A549 (cell line): ENCODE results near the gene PEX7. TPM values are rescaled to one million over a fixed set of nuclear protein-coding genes. Genes with fewer than 3 reads are reported as not detected.

Source experiments
- ATAC-seq, 2 experiments: fragments of 200-7000 bp in 1 of 2; fragments of >200 bp in 1 of 2; cut with Nextera tagmentation in 1 of 2; cut with Tn5 transposase in 1 of 2; 3 replicates each; pipeline versions ENCODE4 v1.8.0 to v1.9.1; 2018 to 2020; ENCODE audit warnings: mild to moderate bottlenecking in 1 of 2, moderate library complexity in 1 of 2
- CTCF ChIA-PET: fragments of 300-600 bp; sonication (Branson Sonifier 250); formaldehyde crosslinking; extraction: SDS; loops from one replicate; lab custom pipeline; 2021; ENCODE audit warnings: antibody characterized with exemption, inconsistent platforms; lab: Yijun Ruan, JAX
- POLR2A ChIA-PET: fragments of 350-600 bp; formaldehyde crosslinking; extraction: SDS; loops from one replicate; lab custom pipeline; 2021; ENCODE audit warnings: antibody characterized with exemption, inconsistent platforms; lab: Yijun Ruan, JAX
- DNase-seq, 2 experiments: peaks; one replicate each; pipeline versions ENCODE4 v3.0.0 to v3.0.0-alpha.2; 2011 to 2016; ENCODE audit warnings: low read depth in 1 of 2, low spot score in 1 of 2
- FAIRE-seq: peaks from 2 replicates; lab custom pipeline; 2011; peaks lifted over from hg19 to GRCh38; lab: Jason Lieb, UNC
- H3K27ac ChIP-seq, 2 experiments: fragments of >200 bp; sonication (Bioruptor Twin); formaldehyde crosslinking; 3 replicates each; pipeline ENCODE4 v1.5.1; 2016 to 2017
- H3K4me1 ChIP-seq: fragments of >200 bp; sonication (Bioruptor Twin); formaldehyde crosslinking; 3 replicates; pipeline ENCODE4 v1.6.1; 2016
- H3K4me2 ChIP-seq: fragments of >200 bp; sonication (Bioruptor Twin); formaldehyde crosslinking; 3 replicates; pipeline ENCODE4 v1.6.1; 2016
- H3K4me3 ChIP-seq: fragments of >200 bp; sonication (Bioruptor Twin); formaldehyde crosslinking; 3 replicates; pipeline ENCODE4 v1.5.1; 2016
- H3K9me3 ChIP-seq: fragments of >200 bp; sonication (Bioruptor Twin); formaldehyde crosslinking; 3 replicates; pipeline ENCODE4 v1.6.1; 2016
- CHD2 ChIP-seq: fragments of 150-350 bp; IDR thresholded peaks from 2 replicates; pipeline ENCODE4 v1.6.1; 2014; ENCODE audit warnings: low read length; ENCODE audit not compliant: partially characterized antibody
- EHF ChIP-seq: fragments of 250-450 bp; sonication (Bioruptor Pico); IDR thresholded peaks from 2 replicates; pipeline ENCODE4 v1.5.0; 2020; ENCODE audit warnings: mild to moderate bottlenecking
- FOSB ChIP-seq: fragments of 250-450 bp; sonication (Bioruptor Pico); IDR thresholded peaks from 2 replicates; pipeline ENCODE4 v1.5.0; 2020; ENCODE audit warnings: mild to moderate bottlenecking, moderate library complexity
- FOSL2 ChIP-seq, 2 experiments: fragments of 450-650 bp in 1 of 2; fragments of >200 bp in 1 of 2; sonication (Bioruptor Twin) in 1 of 2; formaldehyde crosslinking; IDR thresholded peaks; 2 replicates each; pipeline versions ENCODE4 v1.5.0 to v1.6.1; 2016 to 2020; ENCODE audit warnings: mild to moderate bottlenecking in 1 of 2, moderate library complexity in 1 of 2
- HES2 ChIP-seq: fragments of >200 bp; sonication (Bioruptor Twin); formaldehyde crosslinking; IDR thresholded peaks from 2 replicates; pipeline ENCODE4 v1.6.1; 2016
- HEYL ChIP-seq: fragments of 250-450 bp; sonication (Bioruptor Pico); IDR thresholded peaks from 2 replicates; pipeline ENCODE4 v1.8.0; 2021; ENCODE audit warnings: mild to moderate bottlenecking, moderate library complexity
- HMGXB4 ChIP-seq: fragments of 250-450 bp; sonication (Bioruptor Pico); IDR thresholded peaks from 2 replicates; pipeline ENCODE4 v1.5.0; 2021; ENCODE audit warnings: mild to moderate bottlenecking, moderate library complexity, borderline replicate concordance
- HOXA7 ChIP-seq: fragments of 250-450 bp; sonication (Bioruptor Pico); IDR thresholded peaks from 2 replicates; pipeline ENCODE4 v1.5.0; 2020; ENCODE audit warnings: mild to moderate bottlenecking, moderate library complexity
- KDM1A ChIP-seq: fragments of 200-600 bp; sonication (generic); IDR thresholded peaks from 2 replicates; pipeline ENCODE4 v1.6.1; 2016; ENCODE audit warnings: low read depth, mild to moderate bottlenecking
- NFE2L2 ChIP-seq: fragments of 150-350 bp; conservative IDR thresholded peaks from 2 replicates; pipeline ENCODE4 v1.6.1; 2014; ENCODE audit warnings: low read length
- NPAS2 ChIP-seq: fragments of 250-450 bp; sonication (Bioruptor Pico); IDR thresholded peaks from 2 replicates; pipeline ENCODE4 v1.8.0; 2022; ENCODE audit warnings: mild to moderate bottlenecking, moderate library complexity, borderline replicate concordance
- PHF8 ChIP-seq: fragments of 200-600 bp; sonication (generic); IDR thresholded peaks from 2 replicates; pipeline ENCODE4 v1.6.1; 2016; ENCODE audit warnings: low read depth, mild to moderate bottlenecking, antibody characterized with exemption, moderate library complexity, borderline replicate concordance
- POLR2AphosphoS2 ChIP-seq: conservative IDR thresholded peaks from 2 replicates; pipeline ENCODE4 v1.6.1; 2012; ENCODE audit warnings: low read length, improper control_type of control experiment, inconsistent platforms
- RAD21 ChIP-seq, 2 experiments: fragments of >200 bp in 1 of 2; sonication (Bioruptor Twin) in 1 of 2; formaldehyde crosslinking in 1 of 2; IDR thresholded peaks in 1 of 2; conservative IDR thresholded peaks in 1 of 2; 2 replicates in 1 of 2; 3 replicates in 1 of 2; pipeline ENCODE4 v1.6.1; 2012 to 2018; ENCODE audit warnings: inconsistent platforms in 1 of 2
- RCOR1 ChIP-seq: fragments of 150-350 bp; IDR thresholded peaks from 2 replicates; pipeline ENCODE4 v1.6.1; 2014; ENCODE audit warnings: antibody characterized with exemption, low read length, low read depth
- REST ChIP-seq: fragments of 200-600 bp; sonication (generic); IDR thresholded peaks from 2 replicates; pipeline ENCODE4 v1.6.1; 2016; ENCODE audit warnings: antibody characterized with exemption, mild to moderate bottlenecking, moderate library complexity
- SREBF2 ChIP-seq: fragments of 450-650 bp; IDR thresholded peaks from 2 replicates; pipeline ENCODE4 v1.6.1; 2014; ENCODE audit warnings: mild to moderate bottlenecking, moderate library complexity
- TFCP2L1 ChIP-seq: fragments of 250-450 bp; sonication (Bioruptor Pico); IDR thresholded peaks from 2 replicates; pipeline ENCODE4 v1.5.0; 2021; ENCODE audit warnings: mild to moderate bottlenecking
- TP53 ChIP-seq: fragments of 250-450 bp; sonication (Bioruptor Pico); IDR thresholded peaks from 2 replicates; pipeline ENCODE4 v1.5.0; 2021; ENCODE audit warnings: mild to moderate bottlenecking, moderate library complexity
- ZFP36 ChIP-seq: fragments of 450-650 bp; IDR thresholded peaks from 2 replicates; pipeline ENCODE4 v1.6.1; 2014; ENCODE audit warnings: borderline replicate concordance; ENCODE audit not compliant: partially characterized antibody
- ZNF302 ChIP-seq: fragments of 250-450 bp; sonication (Bioruptor Pico); IDR thresholded peaks from 2 replicates; pipeline ENCODE4 v1.9.0; 2021; ENCODE audit warnings: inconsistent platforms, mild to moderate bottlenecking, moderate library complexity
- ZSCAN20 ChIP-seq: fragments of 250-450 bp; sonication (Bioruptor Pico); IDR thresholded peaks from 2 replicates; pipeline ENCODE4 v1.8.0; 2022; ENCODE audit warnings: mild to moderate bottlenecking, moderate library complexity
- WGBS: methylation state at CpG from one replicate; pipeline ENCODE4 v1.1.6; 2017; ENCODE audit errors: missing lambda C conversion rate; 5-methylcytosine and 5-hydroxymethylcytosine counted together
- polyA plus RNA-seq, 4 experiments: library from polyadenylated mRNA; depleted of rRNA in 3 of 4; stranded (reverse); fragments of >200 nt; fragmentation: RNase III in 1 of 4; extraction: RNeasy Plus Mini Kit Qiagen cat#74134 plus additional on column Dnase treatment in 1 of 4; gene quantifications; 2 replicates in 3 of 4; 3 replicates in 1 of 4; pipeline ENCODE4 v1.2.3, GENCODE V29; 2011 to 2017
- TF ChIP-seq, protein P1 (sequence below): fragments of 150-350 bp; IDR thresholded peaks from 2 replicates; pipeline ENCODE4 v1.6.1; 2014; ENCODE audit warnings: low read depth, mild to moderate bottlenecking, low read length
- TF ChIP-seq, protein P2 (sequence below): IDR thresholded peaks from 2 replicates; pipeline ENCODE4 v1.6.1; 2012

The PEX7 gene
- polyA plus RNA-seq, 2 of the 4 experiments (the other 2 are of a cell fraction), result 6.9 to 9.6 TPM

DNA sequence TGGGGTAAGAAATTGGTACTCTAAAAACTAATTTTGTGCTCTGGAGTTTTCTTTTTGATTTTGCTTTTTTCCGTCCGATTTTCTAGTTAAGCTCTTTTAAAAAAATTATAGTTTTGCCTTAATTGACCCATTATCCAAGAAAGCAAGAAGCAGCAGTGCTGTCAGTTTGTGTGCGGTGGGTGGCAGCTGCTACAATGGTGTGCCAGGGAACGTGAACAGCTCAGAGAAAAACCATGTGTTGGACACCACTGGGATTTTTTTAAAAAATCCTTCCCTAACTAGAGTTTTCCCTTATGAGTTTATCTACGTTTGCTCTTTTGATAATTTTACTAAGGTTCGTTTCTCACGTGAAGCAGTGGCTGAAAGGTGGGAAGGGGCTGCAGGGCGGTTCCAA, 38.1 kb upstream of the PEX7 start:
- POLR2A ChIA-PET, result no interaction called here
- 89% methylated on average over 8 of the region's 8 CpGs for WGBS
- no peak overlapping the region for H3K27ac ChIP-seq
- TF ChIP-seq TP53 (no peak), NFE2L2 (no peak), FOSB (CRISPR knock-in tag) (no peak), PHF8 (no peak), REST (no peak), ZFP36 (no peak), SREBF2 (no peak), ZNF302 (CRISPR knock-in tag) (no peak), RAD21 (conservative IDR thresholded peaks at IDR 0.05 in 1 of 2, IDR thresholded peaks at IDR 0.05 in 1 of 2) (no peak), TFCP2L1 (CRISPR knock-in tag) (no peak), HMGXB4 (no peak)
- TF ChIP-seq, protein P1, sequence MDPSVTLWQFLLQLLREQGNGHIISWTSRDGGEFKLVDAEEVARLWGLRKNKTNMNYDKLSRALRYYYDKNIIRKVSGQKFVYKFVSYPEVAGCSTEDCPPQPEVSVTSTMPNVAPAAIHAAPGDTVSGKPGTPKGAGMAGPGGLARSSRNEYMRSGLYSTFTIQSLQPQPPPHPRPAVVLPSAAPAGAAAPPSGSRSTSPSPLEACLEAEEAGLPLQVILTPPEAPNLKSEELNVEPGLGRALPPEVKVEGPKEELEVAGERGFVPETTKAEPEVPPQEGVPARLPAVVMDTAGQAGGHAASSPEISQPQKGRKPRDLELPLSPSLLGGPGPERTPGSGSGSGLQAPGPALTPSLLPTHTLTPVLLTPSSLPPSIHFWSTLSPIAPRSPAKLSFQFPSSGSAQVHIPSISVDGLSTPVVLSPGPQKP, result no peak
- no peak for ATAC-seq
- DNase-seq, result no peak
- no peak for FAIRE-seq
- H3K4me2 ChIP-seq, result no peak overlapping the region
- no peak overlapping the region for H3K4me3 ChIP-seq
- H3K4me1 ChIP-seq, result peaks cover 12% of the 10 kb centered on the region; the same call in 2 of the 3 replicates
- CTCF ChIA-PET, result interaction anchor here (2.4 kb wide), 1 partner anchor 8 kb away, joined by 7 read pairs; the partner anchor contains the start of gene MAP3K5
- H3K9me3 ChIP-seq, result no peaks in the 10 kb centered on the region

DNA sequence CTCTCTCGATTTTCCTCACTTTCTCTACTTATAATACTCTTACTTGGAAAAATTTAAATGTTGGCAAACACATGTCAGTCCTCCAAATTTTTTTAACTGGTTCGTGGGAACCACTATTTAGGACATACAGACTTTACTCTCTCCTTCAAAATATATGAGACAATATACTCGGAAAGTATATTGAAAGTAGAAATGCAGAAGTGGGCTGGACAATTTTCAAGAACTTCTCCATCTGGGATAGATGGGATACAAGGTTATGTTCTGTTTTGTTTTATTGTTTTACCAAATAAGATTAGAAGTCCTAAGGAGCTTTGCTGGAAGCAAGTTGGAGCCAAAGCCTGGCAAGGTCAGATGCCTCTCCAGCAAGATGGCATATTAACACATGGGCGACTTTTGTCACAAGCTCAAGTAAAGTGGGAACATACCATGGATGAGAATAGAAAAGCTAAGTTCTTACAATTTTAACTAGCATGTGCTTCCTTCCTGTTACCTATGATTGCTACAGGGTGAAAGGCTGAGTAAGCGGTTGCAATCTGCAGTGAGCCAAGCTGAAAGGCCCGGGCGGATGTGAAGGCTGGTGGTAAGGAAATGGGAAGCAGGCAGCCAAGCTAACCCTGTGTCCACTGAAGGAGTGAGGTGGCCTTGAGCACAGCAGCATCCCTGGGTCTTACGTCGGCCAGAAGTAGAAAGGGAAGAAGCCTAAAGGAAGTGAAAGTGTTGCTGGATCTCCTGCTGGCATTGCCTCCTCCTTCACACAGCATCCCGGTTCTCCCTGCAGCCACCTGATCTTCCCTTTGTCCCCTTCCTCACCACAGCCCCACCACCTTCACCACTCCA, 37.3 kb upstream of the PEX7 start:
- no peaks in the 10 kb centered on the region for H3K9me3 ChIP-seq
- no peak overlapping the region for H3K27ac ChIP-seq
- H3K4me2 ChIP-seq, result no peak overlapping the region
- CTCF ChIA-PET, result interaction anchor here (2.3 kb wide), 1 partner anchor 141 kb away, joined by 16 read pairs; no protein-coding TSS in a partner anchor
- TF ChIP-seq POLR2AphosphoS2 (no peak), KDM1A (no peak), RCOR1 (no peak), FOSL2 (IDR thresholded peaks at IDR 0.05) (no peak), FOSL2 (CRISPR knock-in tag; IDR thresholded peaks at IDR 0.05) (no peak), EHF (CRISPR knock-in tag) (no peak), CHD2 (no peak), ZSCAN20 (CRISPR knock-in tag) (no peak), HES2 (no peak), HEYL (CRISPR knock-in tag) (no peak), RAD21 (conservative IDR thresholded peaks at IDR 0.05 in 1 of 2, IDR thresholded peaks at IDR 0.05 in 1 of 2) (no peak), NPAS2 (CRISPR knock-in tag) (no peak), HOXA7 (CRISPR knock-in tag) (no peak)
- TF ChIP-seq, protein P1, result no peak
- TF ChIP-seq, protein P2, sequence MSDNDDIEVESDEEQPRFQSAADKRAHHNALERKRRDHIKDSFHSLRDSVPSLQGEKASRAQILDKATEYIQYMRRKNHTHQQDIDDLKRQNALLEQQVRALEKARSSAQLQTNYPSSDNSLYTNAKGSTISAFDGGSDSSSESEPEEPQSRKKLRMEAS, result no peak
- FAIRE-seq (no peak), DNase-seq (no peak), ATAC-seq (no peak)
- H3K4me3 ChIP-seq, result no peak overlapping the region
- H3K4me1 ChIP-seq, result peaks cover 12% of the 10 kb centered on the region; the same call in 2 of the 3 replicates
- POLR2A ChIA-PET, result no interaction called here
- 80% methylated on average over 10 of the region's 10 CpGs for WGBS
